Endothelial cell of umbilical vein (primary cell): ENCODE data around the gene COL23A1. TPM values are rescaled to one million over a fixed set of nuclear protein-coding genes. Genes with fewer than 3 reads are reported as not detected.

Experiments used
- BruUV-seq: library from RNA; stranded (reverse); fragments of 400-500 nt; replicated peaks from 2 replicates; lab custom pipeline; 2021; lab: Mats Ljungman, UMichigan
- CTCF ChIA-PET: fragments of 300-600, 350-600 bp; sonication (Branson Sonifier 250); formaldehyde crosslinking; loops from one replicate; lab custom pipeline; 2021; ENCODE audit warnings: antibody characterized with exemption, inconsistent platforms; lab: Charles Lee
- POLR2A ChIA-PET: fragments of 300-600, 350-600 bp; sonication (Branson Sonifier 250); formaldehyde crosslinking; loops from one replicate; lab custom pipeline; 2021; ENCODE audit warnings: antibody characterized with exemption, inconsistent platforms; lab: Charles Lee
- DNase-seq: peaks from one replicate; pipeline ENCODE4 v3.0.0-alpha.2; 2011; ENCODE audit warnings: low read depth, low spot score
- FAIRE-seq: peaks from 2 replicates; lab custom pipeline; 2011; peaks lifted over from hg19 to GRCh38; lab: Jason Lieb, UNC
- H2AFZ ChIP-seq: 2 replicates; pipeline ENCODE4 v1.6.0; 2012; ENCODE audit warnings: low read depth, low read length, control low read depth, inconsistent platforms
- H3K27ac ChIP-seq: 2 replicates; pipeline ENCODE4 v1.5.1; 2011; ENCODE audit warnings: low read depth, mild to moderate bottlenecking, control low read depth, low read length, moderate library complexity; ENCODE audit not compliant: insufficient read depth
- H3K27me3 ChIP-seq, 2 experiments: 2 replicates each; pipeline versions ENCODE4 v1.6.0 to v1.6.1; 2011; ENCODE audit warnings: low read length in 2 of 2, mixed read lengths in 1 of 2; ENCODE audit not compliant: control insufficient read depth in 2 of 2, insufficient read depth in 2 of 2
- H3K36me3 ChIP-seq, 2 experiments: 2 replicates in 1 of 2; 3 replicates in 1 of 2; pipeline ENCODE4 v1.5.1; 2011; ENCODE audit warnings: low read length in 2 of 2, mild to moderate bottlenecking in 1 of 2, moderate library complexity in 1 of 2; ENCODE audit not compliant: control insufficient read depth in 2 of 2, insufficient read depth in 2 of 2; ENCODE audit errors: extremely low read depth in 1 of 2
- H3K4me1 ChIP-seq: 3 replicates; pipeline ENCODE4 v1.5.1; 2011; ENCODE audit warnings: mild to moderate bottlenecking, low read length; ENCODE audit not compliant: control insufficient read depth, insufficient read depth; ENCODE audit errors: extremely low read depth
- H3K4me2 ChIP-seq: 2 replicates; pipeline ENCODE4 v1.6.1; 2011; ENCODE audit warnings: low read length, control low read depth, mixed read lengths; ENCODE audit not compliant: insufficient read depth
- H3K4me3 ChIP-seq, 3 experiments: fragments of 200-600 bp in 1 of 3; sonication (generic), shearing (Covaris generic) in 1 of 3; replicated peaks in 1 of 3; 2 replicates each; pipeline ENCODE4 v1.5.1; 2011 to 2016; ENCODE audit warnings: control low read depth in 3 of 3, low read length in 3 of 3, mild to moderate bottlenecking in 2 of 3, inconsistent platforms in 1 of 3, low read depth in 1 of 3, moderate library complexity in 1 of 3; ENCODE audit not compliant: insufficient read depth in 1 of 3
- H3K79me2 ChIP-seq: 2 replicates; pipeline ENCODE4 v1.6.0; 2012; ENCODE audit warnings: low read length, inconsistent platforms; ENCODE audit not compliant: control insufficient read depth, insufficient read depth
- H3K9ac ChIP-seq: replicated peaks from 2 replicates; pipeline ENCODE3; 2011; ENCODE audit warnings: low read length, control low read depth; ENCODE audit not compliant: insufficient read depth; ENCODE audit errors: extremely low read depth
- H3K9me1 ChIP-seq: replicated peaks from 3 replicates; pipeline ENCODE4 v1.6.0; 2011; ENCODE audit warnings: mild to moderate bottlenecking, low read length; ENCODE audit not compliant: control insufficient read depth, insufficient read depth; ENCODE audit errors: extremely low read depth
- H3K9me3 ChIP-seq: replicated peaks from 2 replicates; pipeline ENCODE4 v1.5.1; 2012; ENCODE audit warnings: low read length, inconsistent platforms; ENCODE audit not compliant: control insufficient read depth, insufficient read depth
- H4K20me1 ChIP-seq: replicated peaks from 2 replicates; pipeline ENCODE3; 2011; ENCODE audit warnings: mild to moderate bottlenecking, low read length; ENCODE audit not compliant: control insufficient read depth, insufficient read depth; ENCODE audit errors: extremely low read depth
- CTCF ChIP-seq, 2 donors: IDR thresholded peaks; 1 replicate in 1 of 2; 2 replicates in 1 of 2; pipeline ENCODE4 v1.5.1; 2011; ENCODE audit warnings: low read length in 2 of 2, mild to moderate bottlenecking in 2 of 2, moderate library complexity in 2 of 2, control low read depth in 1 of 2, inconsistent platforms in 1 of 2, low read depth in 1 of 2; ENCODE audit not compliant: insufficient read depth in 1 of 2; ENCODE audit errors: extremely low read depth in 1 of 2
- EZH2 ChIP-seq: IDR thresholded peaks from 2 replicates; pipeline ENCODE4 v1.6.1; 2012; ENCODE audit warnings: borderline replicate concordance, low read depth, mild to moderate bottlenecking, moderate library complexity, low read length, inconsistent platforms; ENCODE audit not compliant: severe bottlenecking
- FOS ChIP-seq: IDR thresholded peaks from 2 replicates; pipeline ENCODE4 v1.6.1; 2011; ENCODE audit warnings: mild to moderate bottlenecking, low read length, moderate library complexity, borderline replicate concordance; ENCODE audit not compliant: insufficient read depth
- GATA2 ChIP-seq: IDR thresholded peaks from 2 replicates; pipeline ENCODE4 v1.7.0; 2011; ENCODE audit warnings: low read depth, mild to moderate bottlenecking, moderate library complexity, mixed read lengths, low read length; ENCODE audit not compliant: insufficient read length, insufficient read depth
- JUN ChIP-seq: IDR thresholded peaks from 2 replicates; pipeline ENCODE4 v1.6.1; 2011; ENCODE audit warnings: borderline replicate concordance, low read depth; ENCODE audit not compliant: insufficient read length, insufficient read depth
- MAX ChIP-seq: IDR thresholded peaks from 2 replicates; pipeline ENCODE4 v1.6.1; 2011; ENCODE audit not compliant: insufficient read depth, insufficient read length
- MYC ChIP-seq: IDR thresholded peaks from one replicate; pipeline ENCODE4 v1.6.1; 2011; ENCODE audit warnings: mild to moderate bottlenecking, low read depth, low read length
- POLR2A ChIP-seq: IDR thresholded peaks from 2 replicates; pipeline ENCODE4 v1.6.1; 2012; ENCODE audit warnings: low read depth, mild to moderate bottlenecking, control low read depth, low read length
- POLR2AphosphoS5 ChIP-seq: IDR thresholded peaks from 2 replicates; pipeline ENCODE4 v1.6.1; 2012; ENCODE audit warnings: low read depth, mild to moderate bottlenecking, control low read depth, low read length, moderate library complexity; ENCODE audit not compliant: insufficient read depth
- dilution Hi-C: fragments of 300-500 bp; cut with MboI; formaldehyde crosslinking; loops from one replicate; pipeline ENCODE4 v1.15.0; 2019; ENCODE audit warnings: low sequenced_read_pairs; ENCODE audit not compliant: extremely low pct_ligation_motif_present
- intact Hi-C: fragments of 100-400 bp; cut with micrococcal nuclease; formaldehyde crosslinking; loops from one replicate; pipeline ENCODE4 v1.10.0; 2022
- polyA plus RNA-seq, 4 experiments: library from polyadenylated mRNA; depleted of rRNA in 3 of 4; stranded (reverse) in 3 of 4; unstranded in 1 of 4; fragments of >200 nt; gene quantifications; 2 replicates each; pipeline versions ENCODE4 v1.2.1 to v1.2.3, GENCODE V29; 2011 to 2012; ENCODE audit warnings: missing spikeins in 1 of 4
- total RNA-seq: library from RNA; stranded (reverse); gene quantifications from 2 replicates; pipeline ENCODE4 v1.2.3, GENCODE V29; 2021

The COL23A1 gene
- total and polyA plus RNA-seq, 2 donors (not counting 3 experiments of a cell fraction or from before 2014, with no cell fraction given): not detected

GRCh38 chr5:178289438-178289837 lies 300.8 kb downstream of the COL23A1 start:
- Histone ChIP-seq H3K36me3 (no peaks in the 10 kb centered on the region), H3K27ac (no peak overlapping the region), H3K9me3 (no peaks in the 10 kb centered on the region), H3K4me1 (no peaks in the 10 kb centered on the region), H3K4me2 (no peak overlapping the region), H3K9ac (no peak overlapping the region), H3K9me1 (no peaks in the 10 kb centered on the region), H3K4me3 (no peak overlapping the region), H4K20me1 (no peaks in the 10 kb centered on the region), H3K27me3 (peaks cover 0 to 2% of the 10 kb centered on the region in 2 experiments), H3K79me2 (no peaks in the 10 kb centered on the region), H2AFZ (no peak overlapping the region)
- ChIA-PET POLR2A (no interaction called here), CTCF (no interaction called here)
- BruUV-seq: no TSS peak
- intact Hi-C loops (no loop called here), dilution Hi-C loops (no loop called here)
- no peak for DNase-seq
- FAIRE-seq: no peak
- TF ChIP-seq POLR2A (no peak), POLR2AphosphoS5 (no peak), EZH2 (no peak), MYC (no peak), MAX (no peak), CTCF (IDR thresholded peaks at IDR 0.05; ENCODE audit: extremely low read depth in 1 of 2, insufficient read depth in 1 of 2, low read depth in 1 of 2, low read length in 2 of 2) (no peak), GATA2 (no peak), JUN (no peak), FOS (no peak)
